K562 (cell line): ENCODE results near the gene CD300E. TPM values are rescaled to one million over a fixed set of nuclear protein-coding genes. Genes with fewer than 3 reads are reported as not detected.

Experiments
- HEY1 ChIP-seq: fragments of 250-450 bp; sonication (Bioruptor Pico); IDR thresholded peaks from 2 replicates; pipeline ENCODE4 v1.5.0; 2020; ENCODE audit warnings: mild to moderate bottlenecking, moderate library complexity, borderline replicate concordance
- HNRNPLL ChIP-seq: fragments of 200-400 bp; formaldehyde crosslinking; IDR thresholded peaks from 2 replicates; pipeline ENCODE4 v1.6.1; 2017; ENCODE audit warnings: low read length, low read depth, mild to moderate bottlenecking; ENCODE audit not compliant: poor library complexity, severe bottlenecking
- PCBP1 ChIP-seq: fragments of 200-400 bp; formaldehyde crosslinking; IDR thresholded peaks from 2 replicates; pipeline ENCODE4 v1.6.1; 2018; ENCODE audit warnings: mild to moderate bottlenecking, low read depth, low read length; ENCODE audit not compliant: poor library complexity, severe bottlenecking
- SFPQ ChIP-seq: fragments of 200-400 bp; formaldehyde crosslinking; IDR thresholded peaks from 2 replicates; pipeline ENCODE4 v1.6.1; 2017; ENCODE audit warnings: mild to moderate bottlenecking, low read depth, low read length, moderate library complexity
- SMAD3 ChIP-seq: fragments of 450-650 bp; formaldehyde crosslinking; conservative IDR thresholded peaks from 2 replicates; pipeline ENCODE4 v1.4.0; 2020; ENCODE audit warnings: mild to moderate bottlenecking
- TCFL5 ChIP-seq: fragments of 250-450 bp; sonication (Bioruptor Pico); conservative IDR thresholded peaks from 2 replicates; pipeline ENCODE4 v1.6.1; 2021; ENCODE audit warnings: mild to moderate bottlenecking, moderate library complexity, matching md5 sums
- ZC3H11A ChIP-seq: IDR thresholded peaks from 2 replicates; pipeline ENCODE4 v1.6.1; 2012; ENCODE audit warnings: low read depth, low read length, improper control_type of control experiment
- ZMIZ1 ChIP-seq, 2 experiments: fragments of 150-350 bp in 1 of 2; IDR thresholded peaks; 2 replicates each; pipeline ENCODE4 v1.6.1; 2012 to 2016; ENCODE audit warnings: low read depth in 2 of 2, low read length in 2 of 2, mild to moderate bottlenecking in 1 of 2, moderate library complexity in 1 of 2
- ZNF197 ChIP-seq: fragments of 200-800 bp; sonication (Bioruptor generic); IDR thresholded peaks from 2 replicates; pipeline ENCODE4 v1.6.1; 2016; ENCODE audit warnings: low read depth, missing genetic modification characterization, missing compliant biosample characterization
- polyA plus RNA-seq, 8 experiments: library from polyadenylated mRNA; depleted of rRNA in 4 of 8; stranded (reverse) in 5 of 8; unstranded in 3 of 8; fragments of >200 nt; fragmentation: Nextera tagmentation in 2 of 8; fragmentation: Illumina TruSeq in 1 of 8; extraction: Ambion mirVana in 2 of 8; extraction: Trizol in 1 of 8; gene quantifications; 2 replicates each; pipeline versions ENCODE4 v1.2.1 to v1.2.3, GENCODE V29; 2011 to 2014; ENCODE audit warnings: inconsistent platforms in 1 of 8, missing spikeins in 1 of 8
- total RNA-seq, 7 experiments: library from RNA; depleted of rRNA in 6 of 7; stranded (reverse); fragments of >200 nt in 6 of 7; fragmentation: Illumina TruSeq in 2 of 7; extraction: Trizol in 2 of 7; gene quantifications; 2 replicates each; pipeline versions ENCODE4 v1.2.1 to v1.2.3, GENCODE V29; 2011 to 2021; ENCODE audit warnings: low replicate concordance in 1 of 7

Gene CD300E
- total and polyA plus RNA-seq, 9 of the 15 experiments (the other 6 are each of a cell fraction or from before 2014, with no cell fraction given): not detected

GRCh38 chr17:74599448-74599939 lies 24.0 kb downstream of the CD300E start (continued):
- TF ChIP-seq HEY1 (CRISPR knock-in tag) (no peak), HNRNPLL (no peak), SMAD3 (CRISPR knock-in tag) (no peak), ZNF197 (CRISPR knock-in tag) (no peak), TCFL5 (CRISPR knock-in tag) (no peak), PCBP1 (no peak), ZC3H11A (no peak), SFPQ (no peak), ZMIZ1 (IDR thresholded peaks at IDR 0.05; ENCODE audit: low read depth in 2 of 2, low read length in 2 of 2) (no peak)
